ENCODE results near the gene GRK3. TPM values are rescaled to one million over a fixed set of nuclear protein-coding genes. Genes with fewer than 3 reads are reported as not detected.

GRK3 gene
- total RNA-seq, 2 experiments from 2014 or later: 7.5 to 8.6 TPM

- intact Hi-C loops (cut with micrococcal nuclease): no loop called here
- H3K9me3 Mint-ChIP-seq: peaks cover 14% of the 10 kb centered on the region
- H3K4me1 Mint-ChIP-seq (ENCODE audit: low read depth): no peaks in the 10 kb centered on the region
- no peak overlapping the region for H3K27ac Mint-ChIP-seq
- peaks cover 3% of the 10 kb centered on the region for H3K36me3 Mint-ChIP-seq
- CTCF ChIA-PET: interaction anchor here (1.5 kb wide), 1 partner anchor 11 kb away, joined by 6 read pairs; no protein-coding TSS in a partner anchor
- no peak overlapping the region for H3K4me3 Mint-ChIP-seq
- H3K27me3 Mint-ChIP-seq: peaks cover 2% of the 10 kb centered on the region
- POLR2A ChIA-PET: no interaction called here
- no peak for DNase-seq
These were observed 197.7 kb downstream of the GRK3 start for GRCh38 chr22:25762147-25762546.

- no peak for DNase-seq
- peaks cover 3% of the 10 kb centered on the region for H3K36me3 Mint-ChIP-seq
- H3K4me1 Mint-ChIP-seq (ENCODE audit: low read depth): no peaks in the 10 kb centered on the region
- peaks cover 19% of the 10 kb centered on the region for H3K9me3 Mint-ChIP-seq
- CTCF ChIA-PET: interaction anchor here (1.5 to 1.6 kb wide), 2 partner anchors 10 to 13 kb away, joined by 4 to 6 read pairs; no protein-coding TSS in a partner anchor
- intact Hi-C loops (cut with micrococcal nuclease): no loop called here
- POLR2A ChIA-PET: no interaction called here
- no peak overlapping the region for H3K4me3 Mint-ChIP-seq
- H3K27ac Mint-ChIP-seq: no peak overlapping the region
- H3K27me3 Mint-ChIP-seq: peaks cover 2% of the 10 kb centered on the region
These were observed 198.8 kb downstream of the GRK3 start for GRCh38 chr22:25763239-25763777.

GRCh38 chr22:25764270-25765015 lies 200.0 kb downstream of the GRK3 start:
- H3K27ac Mint-ChIP-seq: no peak overlapping the region
- ChIA-PET POLR2A (interaction anchor here (0.6 kb wide), 1 partner anchor 256 kb away, joined by 3 read pairs; no protein-coding TSS in a partner anchor), CTCF (interaction anchor here (1.6 kb wide), 1 partner anchor 14 kb away, joined by 4 read pairs; no protein-coding TSS in a partner anchor)
- peaks cover 3% of the 10 kb centered on the region for H3K36me3 Mint-ChIP-seq
- H3K4me1 Mint-ChIP-seq (ENCODE audit: low read depth): peaks cover 4% of the 10 kb centered on the region
- peaks cover 5% of the 10 kb centered on the region for H3K27me3 Mint-ChIP-seq
- H3K4me3 Mint-ChIP-seq: no peak overlapping the region
- intact Hi-C loops (cut with micrococcal nuclease): no loop called here
- no peak for DNase-seq
- H3K9me3 Mint-ChIP-seq: peaks cover 19% of the 10 kb centered on the region

GRCh38 chr22:25765016-25765367 lies 200.5 kb downstream of the GRK3 start:
- DNase-seq: no peak
- H3K27me3 Mint-ChIP-seq: peaks cover 5% of the 10 kb centered on the region
- peaks cover 19% of the 10 kb centered on the region for H3K9me3 Mint-ChIP-seq
- peaks cover 5% of the 10 kb centered on the region for H3K4me1 Mint-ChIP-seq (ENCODE audit: low read depth)
- H3K4me3 Mint-ChIP-seq: no peak overlapping the region
- POLR2A ChIA-PET: no interaction called here
- H3K27ac Mint-ChIP-seq: no peak overlapping the region
- CTCF ChIA-PET: no interaction called here
- intact Hi-C loops (cut with micrococcal nuclease): no loop called here
- peaks cover 3% of the 10 kb centered on the region for H3K36me3 Mint-ChIP-seq

- POLR2A ChIA-PET: no interaction called here
- Mint-ChIP-seq H3K9me3 (peaks cover 19% of the 10 kb centered on the region), H3K36me3 (peaks cover 3% of the 10 kb centered on the region), H3K27me3 (peaks cover 5% of the 10 kb centered on the region), H3K4me1 (ENCODE audit: low read depth) (peaks cover 5% of the 10 kb centered on the region), H3K4me3 (no peak overlapping the region), H3K27ac (no peak overlapping the region)
- intact Hi-C loops (cut with micrococcal nuclease): no loop called here
- no peak for DNase-seq
- CTCF ChIA-PET: interaction anchor here (1.3 to 1.4 kb wide), 2 partner anchors 63 to 303 kb away, joined by 3 to 4 read pairs; no protein-coding TSS in a partner anchor
These were observed 201.3 kb downstream of the GRK3 start for GRCh38 chr22:25765801-25766200.

GRCh38 chr22:25766418-25766817 lies 201.9 kb downstream of the GRK3 start:
- Mint-ChIP-seq H3K27me3 (peaks cover 5% of the 10 kb centered on the region), H3K36me3 (peaks cover 3% of the 10 kb centered on the region), H3K27ac (no peak overlapping the region), H3K4me3 (no peak overlapping the region), H3K9me3 (peaks cover 19% of the 10 kb centered on the region), H3K4me1 (ENCODE audit: low read depth) (peaks cover 5% of the 10 kb centered on the region)
- intact Hi-C loops (cut with micrococcal nuclease): no loop called here
- CTCF ChIA-PET: interaction anchor here (1.3 to 1.4 kb wide), 2 partner anchors 64 to 304 kb away, joined by 3 to 4 read pairs; no protein-coding TSS in a partner anchor
- DNase-seq: no peak
- POLR2A ChIA-PET: no interaction called here

- peaks cover 3% of the 10 kb centered on the region for H3K36me3 Mint-ChIP-seq
- H3K27ac Mint-ChIP-seq: no peak overlapping the region
- intact Hi-C loops (cut with micrococcal nuclease): loop anchor here (5.0 kb wide), 2 partner anchors 203 to 323 kb away; no protein-coding TSS in a partner anchor
- peaks cover 19% of the 10 kb centered on the region for H3K9me3 Mint-ChIP-seq
- H3K4me3 Mint-ChIP-seq: no peak overlapping the region
- POLR2A ChIA-PET: no interaction called here
- CTCF ChIA-PET: no interaction called here
- no peak for DNase-seq
- H3K4me1 Mint-ChIP-seq (ENCODE audit: low read depth): peaks cover 9% of the 10 kb centered on the region
- H3K27me3 Mint-ChIP-seq: peaks cover 9% of the 10 kb centered on the region
These were observed 205.9 kb downstream of the GRK3 start for GRCh38 chr22:25770333-25770732.

GRCh38 chr22:25772288-25772687 lies 207.8 kb downstream of the GRK3 start:
- no peak overlapping the region for H3K4me3 Mint-ChIP-seq
- no peak overlapping the region for H3K27ac Mint-ChIP-seq
- DNase-seq: no peak

GRCh38 chr22:25774575-25775026 lies 210.1 kb downstream of the GRK3 start:
- peaks cover 4% of the 10 kb centered on the region for H3K4me1 Mint-ChIP-seq (ENCODE audit: low read depth)
- CTCF ChIA-PET: interaction anchor here (4.0 kb wide), 1 partner anchor 313 kb away, joined by 71 read pairs; no protein-coding TSS in a partner anchor
- intact Hi-C loops (cut with micrococcal nuclease): loop anchor here (5.0 kb wide), 3 partner anchors 207 to 558 kb away; no protein-coding TSS in a partner anchor
- POLR2A ChIA-PET: no interaction called here
- no peak overlapping the region for H3K4me3 Mint-ChIP-seq
- no peak overlapping the region for H3K27ac Mint-ChIP-seq
- DNase-seq: no peak
- peaks cover 4% of the 10 kb centered on the region for H3K27me3 Mint-ChIP-seq
- H3K36me3 Mint-ChIP-seq: no peaks in the 10 kb centered on the region
- H3K9me3 Mint-ChIP-seq: no peaks in the 10 kb centered on the region

More at GRCh38 chr22:25772288-25772687, 207.8 kb downstream of the GRK3 start:
- Mint-ChIP-seq H3K36me3 (no peaks in the 10 kb centered on the region), H3K27me3 (peaks cover 7% of the 10 kb centered on the region), H3K4me1 (ENCODE audit: low read depth) (peaks cover 9% of the 10 kb centered on the region), H3K9me3 (peaks cover 3% of the 10 kb centered on the region)
- CTCF ChIA-PET: interaction anchor here (0.6 to 4.0 kb wide), 25 partner anchors 10 to 594 kb away, joined by 3 to 71 read pairs (median 4); no protein-coding TSS in a partner anchor
- POLR2A ChIA-PET: no interaction called here
- intact Hi-C loops (cut with micrococcal nuclease): loop anchor here (2.0 to 5.0 kb wide), 3 partner anchors 69 to 325 kb away; no protein-coding TSS in a partner anchor

GRCh38 chr22:25775531-25775930 lies 211.1 kb downstream of the GRK3 start:
- Mint-ChIP-seq H3K36me3 (no peaks in the 10 kb centered on the region), H3K4me3 (no peak overlapping the region), H3K9me3 (no peaks in the 10 kb centered on the region), H3K27me3 (peaks cover 4% of the 10 kb centered on the region), H3K4me1 (ENCODE audit: low read depth) (peaks cover 4% of the 10 kb centered on the region), H3K27ac (no peak overlapping the region)
- CTCF ChIA-PET: no interaction called here
- intact Hi-C loops (cut with micrococcal nuclease): loop anchor here (5.0 kb wide), 1 partner anchor 557 kb away; no protein-coding TSS in a partner anchor
- DNase-seq: no peak
- POLR2A ChIA-PET: no interaction called here

GRCh38 chr22:25777411-25777810 lies 212.9 kb downstream of the GRK3 start:
- DNase-seq: no peak
- POLR2A ChIA-PET: no interaction called here
- H3K4me1 Mint-ChIP-seq (ENCODE audit: low read depth): peaks cover 4% of the 10 kb centered on the region
- no peaks in the 10 kb centered on the region for H3K36me3 Mint-ChIP-seq
- intact Hi-C loops (cut with micrococcal nuclease): loop anchor here (5.0 kb wide), 1 partner anchor 555 kb away; no protein-coding TSS in a partner anchor
- no peak overlapping the region for H3K27ac Mint-ChIP-seq
- H3K27me3 Mint-ChIP-seq: peaks cover 4% of the 10 kb centered on the region
- CTCF ChIA-PET: interaction anchor here (1.2 kb wide), 1 partner anchor 107 kb away, joined by 3 read pairs; no protein-coding TSS in a partner anchor
- H3K9me3 Mint-ChIP-seq: no peaks in the 10 kb centered on the region
- H3K4me3 Mint-ChIP-seq: no peak overlapping the region

- intact Hi-C loops (cut with micrococcal nuclease): loop anchor here (5.0 kb wide), 1 partner anchor 554 kb away; no protein-coding TSS in a partner anchor
- peak; percentile 16 for DNase-seq
- H3K36me3 Mint-ChIP-seq: no peaks in the 10 kb centered on the region
These were observed 213.4 kb downstream of the GRK3 start for GRCh38 chr22:25777870-25778269.

More at GRCh38 chr22:25777870-25778269, 213.4 kb downstream of the GRK3 start:
- H3K4me3 Mint-ChIP-seq: no peak overlapping the region
- no peaks in the 10 kb centered on the region for H3K9me3 Mint-ChIP-seq
- peaks cover 3% of the 10 kb centered on the region for H3K4me1 Mint-ChIP-seq (ENCODE audit: low read depth)
- H3K27me3 Mint-ChIP-seq: peaks cover 3% of the 10 kb centered on the region
- POLR2A ChIA-PET: no interaction called here
- H3K27ac Mint-ChIP-seq: no peak overlapping the region
- CTCF ChIA-PET: interaction anchor here (1.2 kb wide), 1 partner anchor 108 kb away, joined by 3 read pairs; no protein-coding TSS in a partner anchor

Data from activated CD4-positive, alpha-beta memory T cell treated with anti-CD3 and anti-CD28 coated beads for 36 hours (primary cell).